ENCODE results near the gene CNIH2. TPM values are rescaled to one million over a fixed set of nuclear protein-coding genes. Genes with fewer than 3 reads are reported as not detected.

The CNIH2 gene
- total and polyA plus RNA-seq, 2 of the 8 experiments (the other 6 are each of a cell fraction or from before 2014, with no cell fraction given), result 12.5 to 15.8 TPM

- Histone ChIP-seq H3K18ac (ENCODE audit: extremely low read depth, low read length) (no peak overlapping the region), H2BK20ac (ENCODE audit: low read length) (no peak overlapping the region), H4K5ac (ENCODE audit: insufficient read length, low read depth, low read length) (no peak overlapping the region), H4K8ac (ENCODE audit: extremely low read depth, insufficient read depth, low read length) (no peak overlapping the region), H2AFZ (ENCODE audit: low read length) (no peak overlapping the region), H3K23ac (ENCODE audit: insufficient read length) (no peak overlapping the region), H3K36me3 (ENCODE audit: control insufficient read depth in 2 of 4, insufficient read depth in 4 of 4, low read length in 3 of 4) (peaks cover 14 to 27% (median 20%) of the 10 kb centered on the region in 4 experiments; a peak in 7 of 8 replicates), H3K4me3 (ENCODE audit: extremely low read depth in 1 of 4, insufficient read depth in 2 of 4, low read depth in 3 of 4, low read length in 4 of 4) (no peak overlapping the region), H3K56ac (replicated peaks; ENCODE audit: insufficient read length, low read depth, low read length) (no peak overlapping the region), H3K14ac (ENCODE audit: insufficient read length) (no peak overlapping the region), H2BK120ac (replicated peaks; ENCODE audit: low read depth, low read length) (no peak overlapping the region), H2BK15ac (ENCODE audit: low read length) (no peak overlapping the region), H3K4ac (replicated peaks; ENCODE audit: insufficient read length, low read depth, low read length) (no peak overlapping the region), H2BK5ac (ENCODE audit: low read depth, low read length) (peak overlapping the region; percentile 16; the same call in 1 of the 2 replicates), H4K20me1 (replicated peaks in 1 of 2; ENCODE audit: control insufficient read depth in 1 of 2, insufficient read depth in 2 of 2, low read length in 2 of 2) (peaks cover 11 to 29% of the 10 kb centered on the region in 2 experiments), H4K91ac (replicated peaks; ENCODE audit: insufficient read length, low read length) (no peak overlapping the region), H3K27me3 (replicated peaks in 1 of 4; ENCODE audit: control insufficient read depth in 3 of 4, extremely low read depth in 1 of 4, insufficient read depth in 3 of 4, low read length in 3 of 4) (no peaks in the 10 kb centered on the region), H2AK5ac (ENCODE audit: low read depth, low read length) (no peak overlapping the region), H3K27ac (ENCODE audit: low read depth, low read length) (no peak overlapping the region), H2BK12ac (ENCODE audit: low read depth, low read length) (no peak overlapping the region), H3K23me2 (ENCODE audit: low read depth, low read length) (peaks cover 4% of the 10 kb centered on the region), H3K79me1 (ENCODE audit: low read depth, low read length) (no peaks in the 10 kb centered on the region; the same call in 1 of the 2 replicates), H3K4me2 (ENCODE audit: insufficient read depth in 1 of 2, low read depth in 2 of 2, low read length in 2 of 2) (no peak overlapping the region), H3K9me3 (ENCODE audit: insufficient read depth in 2 of 2, low read depth in 1 of 2, low read length in 1 of 2) (no peaks in the 10 kb centered on the region), H3K9ac (replicated peaks in 1 of 4; ENCODE audit: extremely low read depth in 1 of 4, low read depth in 3 of 4, low read length in 3 of 4) (no peak overlapping the region), H3K4me1 (replicated peaks in 1 of 4; ENCODE audit: control insufficient read depth in 3 of 4, insufficient read depth in 4 of 4, low read length in 3 of 4) (peaks cover 0 to 5% (median 3%) of the 10 kb centered on the region in 4 experiments; a peak in 5 of 7 replicates), H3K79me2 (ENCODE audit: control insufficient read depth in 1 of 2, insufficient read depth in 2 of 2, low read length in 2 of 2) (peaks cover 0 to 5% of the 10 kb centered on the region in 2 experiments; a peak in 1 of 4 replicates)
- CTCF ChIA-PET (ENCODE audit: partially characterized antibody), result interaction anchor here (0.6 to 2.8 kb wide), 8 partner anchors 9 to 1202 kb away, joined by 3 to 7 read pairs (median 4); no protein-coding TSS in a partner anchor
- DNase-seq (ENCODE audit: low read depth in 1 of 2, low spot score in 2 of 2) (no peak), FAIRE-seq (no peak)
- 89% methylated on average over 5 of the region's 5 CpGs; no CpG with 5 or more reads in 1 of the 2 experiments for WGBS, 2 experiments (ENCODE audit: extremely low coverage in 1 of 2, insufficient coverage in 1 of 2, insufficient read length in 1 of 2, insufficient replicate concordance in 2 of 2, low coverage in 1 of 2, low lambda C conversion rate in 2 of 2, missing lambda C conversion rate in 1 of 2)
- POLR2A ChIA-PET (ENCODE audit: partially characterized antibody), result interaction anchor here (0.8 to 2.5 kb wide), 5 partner anchors 9 to 21 kb away, joined by 3 to 7 read pairs (median 5); partner anchors contain the start of gene CNIH2
- TF ChIP-seq PHF8 (conservative IDR thresholded peaks at IDR 0.05; ENCODE audit: low read depth, low read length) (no peak), GABPA (IDR thresholded peaks at IDR 0.05; ENCODE audit: borderline replicate concordance, insufficient read depth, low read length) (no peak), NANOG (IDR thresholded peaks at IDR 0.05; ENCODE audit: insufficient read depth, low read depth, low read length, poor library complexity, severe bottlenecking) (no peak), TEAD4 (IDR thresholded peaks at IDR 0.05; ENCODE audit: low read depth, low read length) (no peak), CBX5 (IDR thresholded peaks at IDR 0.05; ENCODE audit: low read depth, low read length) (no peak), MAFK (IDR thresholded peaks at IDR 0.05; ENCODE audit: low read depth, low read length) (no peak), KDM4A (IDR thresholded peaks at IDR 0.05; ENCODE audit: low read depth, low read length, severe bottlenecking) (no peak), EGR1 (IDR thresholded peaks at IDR 0.05; ENCODE audit: borderline replicate concordance, low read depth, low read length) (no peak), SIRT6 (IDR thresholded peaks at IDR 0.05; ENCODE audit: low read length) (no peak), BRCA1 (IDR thresholded peaks at IDR 0.05; ENCODE audit: low read depth, low read length) (no peak), SRF (IDR thresholded peaks at IDR 0.05; ENCODE audit: low read depth, low read length) (no peak), NRF1 (IDR thresholded peaks at IDR 0.05; ENCODE audit: low read depth, low read length) (no peak), HDAC6 (IDR thresholded peaks at IDR 0.05; ENCODE audit: low read depth, low read length) (no peak), POU5F1 (IDR thresholded peaks at IDR 0.05; ENCODE audit: low read depth, low read length) (no peak), FOSL1 (IDR thresholded peaks at IDR 0.05; ENCODE audit: insufficient read depth, low read depth, low read length) (no peak)
These were observed 15.8 kb upstream of the CNIH2 start for GRCh38 chr11:66262191-66262590.

Data from H1 (cell line).